Activated naive CD8-positive, alpha-beta T cell treated with anti-CD3 and anti-CD28 coated beads, Interleukin-2, amount 50 U/mL, for 24 hours (primary cell): Measurements from ENCODE around the gene KIF7.
"Not testable (repeated sequence)": the region's sequence is repeated elsewhere in the genome, so short reads cannot be mapped to it uniquely, and the experiment has no call there.

Source experiments
- ATAC-seq: fragments of 150-1000 bp; cut with Tn5 transposase; one replicate; pipeline ENCODE4 v1.10.0; 2021
- DNase-seq: peaks from one replicate; pipeline ENCODE4 v3.0.0; 2021
- H3K27ac Mint-ChIP-seq: one replicate; pipeline ENCODE4 v1.8.0; 2021; ENCODE audit warnings: mild to moderate bottlenecking, mixed read lengths
- H3K27me3 Mint-ChIP-seq: one replicate; pipeline ENCODE4 v1.8.0; 2021; ENCODE audit warnings: mixed read lengths
- H3K36me3 Mint-ChIP-seq: one replicate; pipeline ENCODE4 v1.8.0; 2021; ENCODE audit warnings: low read depth, mixed read lengths
- H3K4me1 Mint-ChIP-seq: one replicate; pipeline ENCODE4 v1.8.0; 2021; ENCODE audit warnings: mixed read lengths
- H3K4me3 Mint-ChIP-seq: one replicate; pipeline ENCODE4 v1.8.0; 2021; ENCODE audit warnings: mild to moderate bottlenecking, moderate library complexity, mixed read lengths
- H3K9me3 Mint-ChIP-seq: one replicate; pipeline ENCODE4 v1.8.0; 2021; ENCODE audit warnings: mixed read lengths

The KIF7 gene

GRCh38 chr15:89627256-89627970, 27.9 kb downstream of the KIF7 start:
- H3K4me1 Mint-ChIP-seq = peaks cover 4% of the 10 kb centered on the region
- no peak for ATAC-seq
- no peak overlapping the region for H3K4me3 Mint-ChIP-seq
- DNase-seq = no peak
- peaks cover 66% of the 10 kb centered on the region for H3K36me3 Mint-ChIP-seq
- H3K9me3 Mint-ChIP-seq = no peaks in the 10 kb centered on the region
- H3K27me3 Mint-ChIP-seq = no peaks in the 10 kb centered on the region
- no peak overlapping the region for H3K27ac Mint-ChIP-seq

- peaks cover 4% of the 10 kb centered on the region for H3K4me1 Mint-ChIP-seq
- H3K4me3 Mint-ChIP-seq = no peak overlapping the region
- H3K27me3 Mint-ChIP-seq = no peaks in the 10 kb centered on the region
- ATAC-seq = no peak
- peaks cover 72% of the 10 kb centered on the region for H3K36me3 Mint-ChIP-seq
- H3K9me3 Mint-ChIP-seq = no peaks in the 10 kb centered on the region
- peak overlapping the region; percentile 29 for H3K27ac Mint-ChIP-seq
- no peak for DNase-seq
Observed at GRCh38 chr15:89625716-89626115, 29.6 kb downstream of the KIF7 start.

GRCh38 chr15:89623165-89623564, 32.1 kb downstream of the KIF7 start:
- H3K36me3 Mint-ChIP-seq = peaks cover 76% of the 10 kb centered on the region

GRCh38 chr15:89621547-89621946, 33.7 kb downstream of the KIF7 start:
- no peak for ATAC-seq
- H3K9me3 Mint-ChIP-seq = no peaks in the 10 kb centered on the region
- H3K4me1 Mint-ChIP-seq = no peaks in the 10 kb centered on the region
- no peaks in the 10 kb centered on the region for H3K27me3 Mint-ChIP-seq
- no peak overlapping the region for H3K27ac Mint-ChIP-seq
- no peak overlapping the region for H3K4me3 Mint-ChIP-seq
- peaks cover 76% of the 10 kb centered on the region for H3K36me3 Mint-ChIP-seq
- no peak for DNase-seq

More at GRCh38 chr15:89623165-89623564, 32.1 kb downstream of the KIF7 start:
- no peak for DNase-seq
- no peak overlapping the region for H3K27ac Mint-ChIP-seq
- H3K27me3 Mint-ChIP-seq = no peaks in the 10 kb centered on the region
- H3K4me3 Mint-ChIP-seq = no peak overlapping the region
- H3K4me1 Mint-ChIP-seq = no peaks in the 10 kb centered on the region
- no peaks in the 10 kb centered on the region for H3K9me3 Mint-ChIP-seq
- ATAC-seq = no peak

- no peak overlapping the region for H3K27ac Mint-ChIP-seq
- DNase-seq = no peak
- no peaks in the 10 kb centered on the region for H3K27me3 Mint-ChIP-seq
- ATAC-seq = no peak
- H3K4me3 Mint-ChIP-seq = no peak overlapping the region
- H3K4me1 Mint-ChIP-seq = no peaks in the 10 kb centered on the region
- H3K9me3 Mint-ChIP-seq = peaks cover 26% of the 10 kb centered on the region
- peaks cover 77% of the 10 kb centered on the region for H3K36me3 Mint-ChIP-seq
Observed at GRCh38 chr15:89616228-89616627, 39.0 kb downstream of the KIF7 start.

- H3K4me1 Mint-ChIP-seq = no peaks in the 10 kb centered on the region
- H3K9me3 Mint-ChIP-seq = peaks cover 31% of the 10 kb centered on the region
- DNase-seq (no peak), ATAC-seq (no peak)
- H3K27me3 Mint-ChIP-seq = no peaks in the 10 kb centered on the region
- H3K36me3 Mint-ChIP-seq = peaks cover 81% of the 10 kb centered on the region
- no peak overlapping the region for H3K27ac Mint-ChIP-seq
- H3K4me3 Mint-ChIP-seq = no peak overlapping the region
Observed at GRCh38 chr15:89615135-89615534, 40.1 kb downstream of the KIF7 start.

- Mint-ChIP-seq H3K27ac (no peak overlapping the region), H3K4me1 (no peaks in the 10 kb centered on the region), H3K9me3 (peaks cover 31% of the 10 kb centered on the region), H3K36me3 (peaks cover 83% of the 10 kb centered on the region), H3K4me3 (no peak overlapping the region), H3K27me3 (no peaks in the 10 kb centered on the region)
- ATAC-seq = no peak
- no peak for DNase-seq
Observed at GRCh38 chr15:89614164-89614563, 41.1 kb downstream of the KIF7 start.

GRCh38 chr15:89613031-89613430, 42.2 kb downstream of the KIF7 start:
- H3K27ac Mint-ChIP-seq = no peak overlapping the region
- peaks cover 31% of the 10 kb centered on the region for H3K9me3 Mint-ChIP-seq
- no peaks in the 10 kb centered on the region for H3K27me3 Mint-ChIP-seq
- peaks cover 83% of the 10 kb centered on the region for H3K36me3 Mint-ChIP-seq
- ATAC-seq (no peak), DNase-seq (no peak)
- H3K4me3 Mint-ChIP-seq = no peak overlapping the region
- no peaks in the 10 kb centered on the region for H3K4me1 Mint-ChIP-seq

- ATAC-seq (no peak), DNase-seq (no peak)
- Mint-ChIP-seq H3K4me3 (no peak overlapping the region), H3K4me1 (no peaks in the 10 kb centered on the region), H3K27ac (no peak overlapping the region), H3K36me3 (peaks cover 80% of the 10 kb centered on the region), H3K9me3 (peaks cover 31% of the 10 kb centered on the region), H3K27me3 (no peaks in the 10 kb centered on the region)
Observed at GRCh38 chr15:89611317-89611716, 44.0 kb downstream of the KIF7 start.

- H3K36me3 Mint-ChIP-seq = peaks cover 76% of the 10 kb centered on the region
- H3K4me3 Mint-ChIP-seq = no peak overlapping the region
- ATAC-seq (no peak), DNase-seq (no peak)
- H3K27me3 Mint-ChIP-seq = no peaks in the 10 kb centered on the region
- no peaks in the 10 kb centered on the region for H3K4me1 Mint-ChIP-seq
- H3K27ac Mint-ChIP-seq = no peak overlapping the region
- H3K9me3 Mint-ChIP-seq = no peaks in the 10 kb centered on the region
Observed at GRCh38 chr15:89599021-89599420, 56.2 kb downstream of the KIF7 start.

- DNase-seq (no peak), ATAC-seq (no peak)
- Mint-ChIP-seq H3K27ac (no peak overlapping the region), H3K4me3 (no peak overlapping the region), H3K36me3 (peaks cover 64% of the 10 kb centered on the region), H3K27me3 (no peaks in the 10 kb centered on the region), H3K9me3 (no peaks in the 10 kb centered on the region), H3K4me1 (no peaks in the 10 kb centered on the region)
Observed at GRCh38 chr15:89593018-89593417, 62.2 kb downstream of the KIF7 start.

- no peak for DNase-seq
- H3K9me3 Mint-ChIP-seq = no peaks in the 10 kb centered on the region
Observed at GRCh38 chr15:89591834-89592233, 63.4 kb downstream of the KIF7 start.

GRCh38 chr15:89587955-89588354, 67.3 kb downstream of the KIF7 start:
- Mint-ChIP-seq H3K9me3 (no peaks in the 10 kb centered on the region), H3K27me3 (no peaks in the 10 kb centered on the region), H3K4me3 (no peak overlapping the region), H3K27ac (no peak overlapping the region), H3K4me1 (no peaks in the 10 kb centered on the region), H3K36me3 (peaks cover 44% of the 10 kb centered on the region)
- ATAC-seq = no peak
- no peak for DNase-seq

More at GRCh38 chr15:89591834-89592233, 63.4 kb downstream of the KIF7 start:
- Mint-ChIP-seq H3K27ac (no peak overlapping the region), H3K36me3 (peaks cover 54% of the 10 kb centered on the region), H3K4me1 (no peaks in the 10 kb centered on the region), H3K4me3 (no peak overlapping the region), H3K27me3 (no peaks in the 10 kb centered on the region)
- ATAC-seq = no peak

- Mint-ChIP-seq H3K27me3 (no peaks in the 10 kb centered on the region), H3K27ac (no peak overlapping the region), H3K4me3 (no peak overlapping the region), H3K9me3 (no peaks in the 10 kb centered on the region), H3K4me1 (no peaks in the 10 kb centered on the region), H3K36me3 (peaks cover 41% of the 10 kb centered on the region)
- DNase-seq (no peak), ATAC-seq (no peak)
Observed at GRCh38 chr15:89586651-89587050, 68.6 kb downstream of the KIF7 start.

GRCh38 chr15:89580747-89581146, 74.5 kb downstream of the KIF7 start:
- not testable (repeated sequence) for H3K27ac Mint-ChIP-seq, H3K27me3 Mint-ChIP-seq, H3K4me3 Mint-ChIP-seq, ATAC-seq, DNase-seq, H3K9me3 Mint-ChIP-seq
- Mint-ChIP-seq H3K4me1 (peaks cover 25% of the 10 kb centered on the region), H3K36me3 (peaks cover 67% of the 10 kb centered on the region)

- Mint-ChIP-seq H3K9me3 (no peaks in the 10 kb centered on the region), H3K4me1 (peaks cover 29% of the 10 kb centered on the region), H3K36me3 (peaks cover 52% of the 10 kb centered on the region), H3K27me3 (peaks cover 5% of the 10 kb centered on the region), H3K4me3 (peak overlapping the region; percentile 89), H3K27ac (no peak overlapping the region)
- DNase-seq (no peak), ATAC-seq (no peak)
Observed at GRCh38 chr15:89578146-89578545, 77.1 kb downstream of the KIF7 start.
